Effector memory CD4-positive, alpha-beta T cell (primary cell): ENCODE results near the gene ZBTB7B.

Source experiments
- DNase-seq, 3 donors: peaks; one replicate each; pipeline ENCODE4 v3.0.0-alpha.2; 2020
- H3K27ac ChIP-seq: 2 replicates; pipeline ENCODE4 v1.7.0; 2013; ENCODE audit warnings: mild to moderate bottlenecking, low read length, moderate library complexity; ENCODE audit not compliant: insufficient read depth, poor library complexity, severe bottlenecking
- H3K27me3 ChIP-seq: replicated peaks from 2 replicates; pipeline ENCODE4 v1.7.0; 2013; ENCODE audit warnings: mild to moderate bottlenecking, low read length; ENCODE audit not compliant: insufficient read depth, control insufficient read depth, poor library complexity, severe bottlenecking
- H3K36me3 ChIP-seq: 2 replicates; pipeline ENCODE4 v1.7.0; 2013; ENCODE audit warnings: mild to moderate bottlenecking, low read length, moderate library complexity; ENCODE audit not compliant: control insufficient read depth, insufficient read depth
- H3K4me1 ChIP-seq: 2 replicates; pipeline ENCODE4 v1.7.0; 2013; ENCODE audit warnings: low read length, mild to moderate bottlenecking; ENCODE audit not compliant: control insufficient read depth, insufficient read depth, poor library complexity, severe bottlenecking
- H3K4me3 ChIP-seq: 2 replicates; pipeline ENCODE4 v1.7.0; 2013; ENCODE audit warnings: low read length, low read depth, mild to moderate bottlenecking; ENCODE audit not compliant: insufficient read depth, poor library complexity, severe bottlenecking
- H3K9me3 ChIP-seq: 2 replicates; pipeline ENCODE4 v1.7.0; 2013; ENCODE audit warnings: mild to moderate bottlenecking, low read length, moderate library complexity; ENCODE audit not compliant: control insufficient read depth

ZBTB7B gene

GRCh38 chr1:155057104-155057503 lies 54.5 kb downstream of the ZBTB7B start:
- Histone ChIP-seq H3K27me3 (no peaks in the 10 kb centered on the region), H3K4me3 (no peak overlapping the region), H3K27ac (no peak overlapping the region), H3K9me3 (no peaks in the 10 kb centered on the region), H3K36me3 (peaks cover 28% of the 10 kb centered on the region), H3K4me1 (peaks cover 24% of the 10 kb centered on the region)
- DNase-seq = no peak

GRCh38 chr1:155057788-155058211 lies 55.2 kb downstream of the ZBTB7B start:
- H3K27ac ChIP-seq = no peak overlapping the region
- no peaks in the 10 kb centered on the region for H3K9me3 ChIP-seq
- peaks cover 24% of the 10 kb centered on the region for H3K4me1 ChIP-seq
- no peak overlapping the region for H3K4me3 ChIP-seq
- H3K27me3 ChIP-seq = no peaks in the 10 kb centered on the region
- H3K36me3 ChIP-seq = peaks cover 28% of the 10 kb centered on the region
- DNase-seq = no peak

GRCh38 chr1:155060736-155061135 lies 58.1 kb downstream of the ZBTB7B start:
- H3K4me3 ChIP-seq = no peak overlapping the region
- H3K36me3 ChIP-seq = peaks cover 28% of the 10 kb centered on the region

GRCh38 chr1:155061381-155062150 lies 59.0 kb downstream of the ZBTB7B start:
- Histone ChIP-seq H3K36me3 (peaks cover 24% of the 10 kb centered on the region), H3K4me1 (peaks cover 28% of the 10 kb centered on the region), H3K9me3 (no peaks in the 10 kb centered on the region), H3K4me3 (no peak overlapping the region), H3K27me3 (no peaks in the 10 kb centered on the region), H3K27ac (no peak overlapping the region)
- peak; percentile 83 to 91 (median 89) for DNase-seq

More at GRCh38 chr1:155060736-155061135, 58.1 kb downstream of the ZBTB7B start:
- no peak for DNase-seq
- Histone ChIP-seq H3K4me1 (peaks cover 28% of the 10 kb centered on the region), H3K27ac (no peak overlapping the region), H3K9me3 (no peaks in the 10 kb centered on the region), H3K27me3 (no peaks in the 10 kb centered on the region)

- H3K27me3 ChIP-seq = no peaks in the 10 kb centered on the region
- no peaks in the 10 kb centered on the region for H3K9me3 ChIP-seq
- no peak overlapping the region for H3K27ac ChIP-seq
- H3K4me1 ChIP-seq = peaks cover 28% of the 10 kb centered on the region
- peak overlapping the region; percentile 92 for H3K4me3 ChIP-seq
- peaks cover 18% of the 10 kb centered on the region for H3K36me3 ChIP-seq
- DNase-seq = no peak
Observed at GRCh38 chr1:155062151-155062686, 59.6 kb downstream of the ZBTB7B start.

- peak; percentile 31 to 49 (median 43) for DNase-seq
- H3K9me3 ChIP-seq = no peaks in the 10 kb centered on the region
- H3K4me3 ChIP-seq = peak overlapping the region; percentile 92
Observed at GRCh38 chr1:155062702-155063411, 60.3 kb downstream of the ZBTB7B start.

GRCh38 chr1:155063550-155064110 lies 61.0 kb downstream of the ZBTB7B start, which contains the start of gene EFNA4:
Gene EFNA4 (plus strand): TSS chr1:155063740. CDS start chr1:155063824, 84 bp downstream.
- Histone ChIP-seq H3K4me1 (peaks cover 28% of the 10 kb centered on the region), H3K27ac (peak within 1 kb of the TSS; percentile 15), H3K36me3 (peaks cover 6% of the 10 kb centered on the region), H3K9me3 (no peaks in the 10 kb centered on the region), H3K4me3 (peak within 1 kb of the TSS; percentile 92), H3K27me3 (no peaks in the 10 kb centered on the region)
- DNase-seq = peak; percentile 63 to 75 (median 73)

More at GRCh38 chr1:155062702-155063411, 60.3 kb downstream of the ZBTB7B start:
- H3K4me1 ChIP-seq = peaks cover 28% of the 10 kb centered on the region
- H3K27ac ChIP-seq = peak overlapping the region; percentile 15
- peaks cover 12% of the 10 kb centered on the region for H3K36me3 ChIP-seq
- no peaks in the 10 kb centered on the region for H3K27me3 ChIP-seq

- H3K9me3 ChIP-seq = no peaks in the 10 kb centered on the region
- peak overlapping the region; percentile 92 for H3K4me3 ChIP-seq
- peaks cover 28% of the 10 kb centered on the region for H3K4me1 ChIP-seq
- no peaks in the 10 kb centered on the region for H3K27me3 ChIP-seq
- DNase-seq = peak in 1 of 3 donors; percentile 21
- H3K27ac ChIP-seq = no peak overlapping the region
- H3K36me3 ChIP-seq = peaks cover 12% of the 10 kb centered on the region
Observed at GRCh38 chr1:155064111-155064831, 61.7 kb downstream of the ZBTB7B start.

- H3K27me3 ChIP-seq = no peaks in the 10 kb centered on the region
- peaks cover 19% of the 10 kb centered on the region for H3K36me3 ChIP-seq
- no peaks in the 10 kb centered on the region for H3K9me3 ChIP-seq
- H3K4me3 ChIP-seq = no peak overlapping the region
- peaks cover 28% of the 10 kb centered on the region for H3K4me1 ChIP-seq
- no peak overlapping the region for H3K27ac ChIP-seq
- no peak for DNase-seq
Observed at GRCh38 chr1:155064832-155065429, 62.3 kb downstream of the ZBTB7B start.
